Measurements from ENCODE around the gene MGST1.
"Not testable (repeated sequence)": the region's sequence is repeated elsewhere in the genome, so short reads cannot be mapped to it uniquely, and the experiment has no call there.

MGST1 gene

GRCh38 chr12:16358878-16359277 lies 11.4 kb downstream of the MGST1 start:
- DNase-seq = no peak

GRCh38 chr12:16359512-16360491 lies 12.4 kb downstream of the MGST1 start:
- no peak for DNase-seq

GRCh38 chr12:16361142-16361783 lies 13.8 kb downstream of the MGST1 start:
- DNase-seq = no peak

GRCh38 chr12:16362550-16362949 lies 15.1 kb downstream of the MGST1 start:
- DNase-seq = no peak

GRCh38 chr12:16369156-16369555 lies 21.7 kb downstream of the MGST1 start:
- DNase-seq = no peak

GRCh38 chr12:16370096-16370495 lies 22.7 kb downstream of the MGST1 start:
- no peak for DNase-seq

GRCh38 chr12:16382652-16383312 lies 35.3 kb downstream of the MGST1 start:
- not testable (repeated sequence) for DNase-seq

GRCh38 chr12:16384732-16385131 lies 37.3 kb downstream of the MGST1 start:
- no peak for DNase-seq

GRCh38 chr12:16385782-16386646 lies 38.6 kb downstream of the MGST1 start:
- DNase-seq = no peak

GRCh38 chr12:16387919-16388318 lies 40.5 kb downstream of the MGST1 start:
- no peak for DNase-seq

- no peak for DNase-seq
These were observed 42.1 kb downstream of the MGST1 start for GRCh38 chr12:16389594-16389993.

GRCh38 chr12:16392846-16393535 lies 45.5 kb downstream of the MGST1 start:
- DNase-seq = no peak

- no peak for DNase-seq
These were observed 51.7 kb downstream of the MGST1 start for GRCh38 chr12:16399101-16399500.

- DNase-seq = not testable (repeated sequence)
These were observed 54.4 kb downstream of the MGST1 start for GRCh38 chr12:16401835-16402234.

GRCh38 chr12:16407346-16407745 lies 59.9 kb downstream of the MGST1 start:
- no peak for DNase-seq
